Gastroesophageal sphincter (tissue), 4 donors: ENCODE measurements around the gene GSTCD. TPM values are rescaled to one million over a fixed set of nuclear protein-coding genes. Genes with fewer than 3 reads are reported as not detected.

Experiments
- ATAC-seq: fragments of 150-250 bp; one replicate; pipeline ENCODE4 v1.9.1; 2016; ENCODE audit warnings: mild to moderate bottlenecking, moderate library complexity
- H3K27ac ChIP-seq, 4 donors: fragments of 200-600 bp; sonication (generic) in 3 of 4; 1 replicate in 3 of 4; 2 replicates in 1 of 4; pipeline ENCODE4 v1.5.1; 2016 to 2019
- H3K27me3 ChIP-seq: fragments of 200-600 bp; sonication (generic); one replicate; pipeline ENCODE4 v1.5.1; 2019
- H3K36me3 ChIP-seq, 2 donors: fragments of 200-600 bp; sonication (generic); one replicate each; pipeline ENCODE4 v1.5.1; 2019; ENCODE audit warnings: control low read depth in 1 of 2
- H3K4me1 ChIP-seq, 3 donors: fragments of 200-600 bp; sonication (generic); 1 replicate in 2 of 3; 2 replicates in 1 of 3; pipeline ENCODE4 v1.5.1; 2016 to 2019; ENCODE audit warnings: control low read depth in 2 of 3
- H3K4me3 ChIP-seq, 2 donors: fragments of 200-600 bp; sonication (generic); one replicate each; pipeline ENCODE4 v1.5.1; 2019; ENCODE audit warnings: mild to moderate bottlenecking in 1 of 2, moderate library complexity in 1 of 2
- H3K9me3 ChIP-seq, 3 donors: fragments of 200-600 bp; sonication (generic); one replicate each; pipeline ENCODE4 v1.5.1; 2017 to 2019; ENCODE audit warnings: control low read depth in 2 of 3
- CTCF ChIP-seq, 4 experiments: fragments of 200-600 bp in 2 of 4; fragments of 450-650 bp in 2 of 4; sonication (generic) in 1 of 4; IDR thresholded peaks; one replicate each; pipeline ENCODE4 v1.5.1; 2017 to 2019; ENCODE audit warnings: antibody characterized with exemption in 4 of 4, mild to moderate bottlenecking in 2 of 4, moderate library complexity in 2 of 4
- EP300 ChIP-seq: sonication (generic); formaldehyde crosslinking; IDR thresholded peaks from one replicate; pipeline ENCODE4 v1.6.1; 2017; ENCODE audit warnings: antibody characterized with exemption, mild to moderate bottlenecking
- POLR2A ChIP-seq, 2 donors: fragments of 450-650 bp; IDR thresholded peaks; one replicate each; pipeline ENCODE4 v1.6.1; 2017; ENCODE audit warnings: antibody characterized with exemption in 2 of 2, mild to moderate bottlenecking in 2 of 2, moderate library complexity in 1 of 2
- POLR2AphosphoS5 ChIP-seq: sonication (generic); formaldehyde crosslinking; IDR thresholded peaks from one replicate; pipeline ENCODE4 v1.6.1; 2017; ENCODE audit warnings: antibody characterized with exemption
- WGBS, 2 donors: methylation state at CpG; one replicate each; pipeline ENCODE4 v1.1.5; 2018; ENCODE audit warnings: low coverage in 1 of 2; 5-methylcytosine and 5-hydroxymethylcytosine counted together
- total RNA-seq, 4 donors: library from RNA; depleted of rRNA; stranded (reverse); fragments of >200 nt; gene quantifications; one replicate each; pipeline ENCODE4 v1.1.0, GENCODE V29; 2016

Gene GSTCD
- total RNA-seq, 4 donors from 2014 or later, result 11.1 to 12.9 (median 12.2) TPM

- Histone ChIP-seq H3K9me3 (no peaks in the 10 kb centered on the region), H3K27me3 (peaks cover 11% of the 10 kb centered on the region), H3K27ac (peak within 1 kb of the TSS in 3 of 4 donors; percentile 75 to 88 (median 87)), H3K36me3 (no peaks in the 10 kb centered on the region), H3K4me1 (peaks cover 0 to 44% (median 0%) of the 10 kb centered on the region in 3 donors), H3K4me3 (peak within 1 kb of the TSS; percentile 40 to 79)
- WGBS, 2 donors, result 0% methylated on average over 8 to 10 of the region's 56 CpGs
- TF ChIP-seq POLR2AphosphoS5 (peak; percentile 62), POLR2A (IDR thresholded peaks at IDR 0.05) (peak in 1 of 2 donors; percentile 32), EP300 (no peak)
- peak; percentile 79 for ATAC-seq
Observed at GRCh38 chr4:105894660-105895582, 186.3 kb downstream of the GSTCD start, which contains the start of gene NPNT. Gene NPNT (plus strand): TSS chr4:105895471. CDS start chr4:105895653, 182 bp downstream.

- ATAC-seq, result peak; percentile 57
- TF ChIP-seq POLR2AphosphoS5 (peak; percentile 13), POLR2A (IDR thresholded peaks at IDR 0.05) (no peak), CTCF (IDR thresholded peaks at IDR 0.05) (peak in 1 of 4 experiments; percentile 15)
- H3K4me3 ChIP-seq, result peak overlapping the region; percentile 40 to 79
- peak overlapping the region in 3 of 4 donors; percentile 75 to 88 (median 87) for H3K27ac ChIP-seq
- H3K9me3 ChIP-seq, result no peaks in the 10 kb centered on the region
- H3K36me3 ChIP-seq, result no peaks in the 10 kb centered on the region
- H3K27me3 ChIP-seq, result peaks cover 11% of the 10 kb centered on the region
- H3K4me1 ChIP-seq, result peaks cover 0 to 53% (median 0%) of the 10 kb centered on the region in 3 donors
- no CpG with 5 or more reads among the region's 84 CpGs for WGBS, 2 donors
Observed at GRCh38 chr4:105895583-105896460, 187.2 kb downstream of the GSTCD start.

- WGBS, 2 donors, result 6% methylated on average over 2 to 10 of the region's 22 CpGs
- Histone ChIP-seq H3K9me3 (no peaks in the 10 kb centered on the region), H3K36me3 (no peaks in the 10 kb centered on the region), H3K4me3 (peak overlapping the region; percentile 40 to 79), H3K27me3 (peaks cover 11% of the 10 kb centered on the region), H3K4me1 (peaks cover 0 to 56% (median 0%) of the 10 kb centered on the region in 3 donors), H3K27ac (peak overlapping the region in 3 of 4 donors; percentile 75 to 88 (median 87))
- TF ChIP-seq CTCF (IDR thresholded peaks at IDR 0.05) (no peak), EP300 (no peak), POLR2A (IDR thresholded peaks at IDR 0.05) (no peak)
- ATAC-seq, result no peak
Observed at GRCh38 chr4:105896461-105896942, 187.9 kb downstream of the GSTCD start.

Other genes starting within 250 kb of the GSTCD start
- gene PPA2, start 234.7 kb upstream of the GSTCD start, total RNA-seq, result 100 to 1,000 TPM in 1 of 4 donors, 10 to 100 TPM in 3; 71.5 to 142 (median 73.0) TPM
- under 1 TPM in 1 of 4 donors, not detected in 3; 0.25 TPM for gene ARHGEF38, start 156.2 kb upstream of the GSTCD start, total RNA-seq
- 10 to 100 TPM; 24.2 to 46.1 (median 31.1) TPM for gene INTS12, start 95 bp upstream of the GSTCD start, total RNA-seq
- 100 to 1,000 TPM in 3 of 4 donors, 10 to 100 TPM in 1; 86.1 to 150 (median 114) TPM for gene NPNT, start 186.7 kb downstream of the GSTCD start, total RNA-seq